Measurements from ENCODE around the gene ECT2. TPM values are rescaled to one million over a fixed set of nuclear protein-coding genes. Genes with fewer than 3 reads are reported as not detected.

The ECT2 gene
- total RNA-seq, 1 experiment from 2014 or later: 81.3 TPM

DNA sequence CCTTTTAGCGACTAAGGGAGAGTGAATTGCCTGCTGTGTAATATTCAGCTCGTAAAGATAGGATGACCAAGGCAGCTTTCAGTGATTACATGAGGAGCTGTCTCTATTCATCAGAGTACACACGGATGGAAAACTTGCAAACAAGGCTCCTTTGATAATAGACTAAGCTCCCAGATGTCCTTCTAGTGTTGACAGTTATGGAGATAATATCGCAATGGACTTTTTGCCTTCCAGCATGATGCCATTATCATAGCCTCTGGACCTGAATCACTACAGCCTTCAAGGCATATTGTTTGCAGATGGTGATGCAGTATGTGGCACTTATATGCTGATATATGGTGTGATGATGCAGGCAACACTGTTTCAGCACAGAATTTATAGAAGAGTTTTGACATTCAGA lies 93.9 kb downstream of the ECT2 start:
- H2BK12ac ChIP-seq (ENCODE audit: insufficient read length, low read depth, low read length): no peak overlapping the region
- no peak overlapping the region for H3T11ph ChIP-seq (ENCODE audit: low read length)
- no peak overlapping the region for H3K4me3 Mint-ChIP-seq
- no peak overlapping the region for H3K4me2 ChIP-seq (ENCODE audit: insufficient read depth, insufficient read length, low read length)
- no peak overlapping the region for H4K8ac ChIP-seq (replicated peaks; ENCODE audit: insufficient read length, low read depth, low read length)
- H3K14ac ChIP-seq (ENCODE audit: insufficient read depth, low read length): no peak overlapping the region
- no peak overlapping the region for H3K23ac ChIP-seq (ENCODE audit: insufficient read length, low read depth, low read length)
- no peaks in the 10 kb centered on the region for H3K79me2 ChIP-seq (ENCODE audit: insufficient read depth, low read length)
- TF ChIP-seq, protein P1, sequence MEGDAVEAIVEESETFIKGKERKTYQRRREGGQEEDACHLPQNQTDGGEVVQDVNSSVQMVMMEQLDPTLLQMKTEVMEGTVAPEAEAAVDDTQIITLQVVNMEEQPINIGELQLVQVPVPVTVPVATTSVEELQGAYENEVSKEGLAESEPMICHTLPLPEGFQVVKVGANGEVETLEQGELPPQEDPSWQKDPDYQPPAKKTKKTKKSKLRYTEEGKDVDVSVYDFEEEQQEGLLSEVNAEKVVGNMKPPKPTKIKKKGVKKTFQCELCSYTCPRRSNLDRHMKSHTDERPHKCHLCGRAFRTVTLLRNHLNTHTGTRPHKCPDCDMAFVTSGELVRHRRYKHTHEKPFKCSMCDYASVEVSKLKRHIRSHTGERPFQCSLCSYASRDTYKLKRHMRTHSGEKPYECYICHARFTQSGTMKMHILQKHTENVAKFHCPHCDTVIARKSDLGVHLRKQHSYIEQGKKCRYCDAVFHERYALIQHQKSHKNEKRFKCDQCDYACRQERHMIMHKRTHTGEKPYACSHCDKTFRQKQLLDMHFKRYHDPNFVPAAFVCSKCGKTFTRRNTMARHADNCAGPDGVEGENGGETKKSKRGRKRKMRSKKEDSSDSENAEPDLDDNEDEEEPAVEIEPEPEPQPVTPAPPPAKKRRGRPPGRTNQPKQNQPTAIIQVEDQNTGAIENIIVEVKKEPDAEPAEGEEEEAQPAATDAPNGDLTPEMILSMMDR (conservative IDR thresholded peaks at IDR 0.05): no peak
- H3K79me1 ChIP-seq (ENCODE audit: insufficient read depth, low read depth, low read length, poor library complexity, severe bottlenecking): no peaks in the 10 kb centered on the region
- no peak overlapping the region for H2BK20ac ChIP-seq (ENCODE audit: low read depth, low read length, poor library complexity, severe bottlenecking)
- no CpG with 5 or more reads among the region's 4 CpGs for WGBS (ENCODE audit: extremely low coverage, insufficient read length, low lambda C conversion rate)
- H3K27ac ChIP-seq (ENCODE audit: insufficient read length, low read depth, low read length): no peak overlapping the region
- H2BK120ac ChIP-seq (ENCODE audit: low read depth, low read length, poor library complexity, severe bottlenecking): no peak overlapping the region
- no peaks in the 10 kb centered on the region for H3K27me3 Mint-ChIP-seq (ENCODE audit: low read depth)
- no peak for DNase-seq
- no peaks in the 10 kb centered on the region for H3K36me3 Mint-ChIP-seq (ENCODE audit: insufficient read depth in 1 of 3, low read depth in 3 of 3)
- H2AFZ ChIP-seq (ENCODE audit: low read length): no peak overlapping the region
- no peaks in the 10 kb centered on the region for H3K23me2 ChIP-seq (ENCODE audit: insufficient read length, low read depth, low read length, poor library complexity, severe bottlenecking)
- H3K9me3 Mint-ChIP-seq: 0 out of 5 replicates have a peak, but pooled peaks cover 0 to 2% of the 10 kb centered on the region in 2 experiments
- H3K9me3 ChIP-seq (ENCODE audit: control insufficient read depth, low read depth, low read length): no peaks in the 10 kb centered on the region
- no peak overlapping the region for H2BK5ac ChIP-seq (ENCODE audit: insufficient read length, low read length)
- H3K4ac ChIP-seq (ENCODE audit: low read depth, low read length): no peak overlapping the region
- H3K27ac Mint-ChIP-seq: no peak overlapping the region
- no peak overlapping the region for H3K18ac ChIP-seq (ENCODE audit: insufficient read length, low read depth, low read length)
- H4K91ac ChIP-seq (ENCODE audit: insufficient read length, low read depth, low read length): no peak overlapping the region
- H3K4me1 Mint-ChIP-seq: peaks cover 6 to 9% of the 10 kb centered on the region in 2 experiments
- no peaks in the 10 kb centered on the region for H3K4me1 ChIP-seq (ENCODE audit: insufficient read depth, low read length)
- no peak overlapping the region for H3K9ac ChIP-seq (ENCODE audit: extremely low read depth, insufficient read length, low read length)
- no peak overlapping the region for H2BK15ac ChIP-seq (ENCODE audit: low read depth, low read length)
- H4K20me1 ChIP-seq (ENCODE audit: control insufficient read depth, insufficient read depth, insufficient read length): no peaks in the 10 kb centered on the region
- H4K5ac ChIP-seq (ENCODE audit: insufficient read length, low read depth, low read length): no peak overlapping the region
- no peak overlapping the region for H2AK5ac ChIP-seq (ENCODE audit: insufficient read length, low read length)
- no peaks in the 10 kb centered on the region for H3K27me3 ChIP-seq (ENCODE audit: insufficient read depth, low read length)
- no peak overlapping the region for H3K56ac ChIP-seq (ENCODE audit: insufficient read length, low read depth, low read length)
